A673 (cell line): Measurements from ENCODE around the gene TELO2. TPM values are rescaled to one million over a fixed set of nuclear protein-coding genes. Genes with fewer than 3 reads are reported as not detected.

Source experiments
- BruUV-seq: library from RNA; stranded (reverse); fragments of 400-500 nt; replicated peaks from 2 replicates; lab custom pipeline; 2021; lab: Mats Ljungman, UMichigan
- CTCF ChIA-PET: fragments of 300-600 bp; sonication (Branson Sonifier 250); formaldehyde crosslinking; loops from one replicate; lab custom pipeline; 2022; ENCODE audit warnings: antibody characterized with exemption; lab: Charles Lee
- POLR2A ChIA-PET: fragments of 300-600 bp; sonication (Branson Sonifier 250); formaldehyde crosslinking; loops from one replicate; lab custom pipeline; 2022; ENCODE audit warnings: antibody characterized with exemption; ENCODE audit not compliant: low non-redundant PET; lab: Charles Lee
- DNase-seq: peaks from one replicate; pipeline ENCODE4 v3.0.0-alpha.2; 2015; ENCODE audit warnings: low spot score
- H3K27ac ChIP-seq: fragments of 200-600 bp; sonication (generic); 2 replicates; pipeline ENCODE4 v1.5.1; 2016; ENCODE audit warnings: mixed run types, low read depth, mild to moderate bottlenecking, mixed read lengths, antibody characterized with exemption, low read length; ENCODE audit not compliant: poor library complexity, severe bottlenecking
- H3K27me3 ChIP-seq: fragments of 200-600 bp; sonication (generic); replicated peaks from 2 replicates; pipeline ENCODE4 v1.6.1; 2017; ENCODE audit warnings: mixed run types, low read depth, mild to moderate bottlenecking, mixed read lengths, antibody characterized with exemption, low read length; ENCODE audit not compliant: insufficient read depth, poor library complexity
- H3K36me3 ChIP-seq: fragments of 200-600 bp; sonication (generic); 2 replicates; pipeline ENCODE4 v1.6.1; 2016; ENCODE audit warnings: mixed run types, mild to moderate bottlenecking, mixed read lengths, antibody characterized with exemption, low read length; ENCODE audit not compliant: insufficient read depth, poor library complexity, severe bottlenecking
- H3K4me1 ChIP-seq: fragments of 200-600 bp; sonication (generic); 2 replicates; pipeline ENCODE4 v1.6.1; 2017; ENCODE audit warnings: mixed run types, mild to moderate bottlenecking, mixed read lengths, antibody characterized with exemption, low read length; ENCODE audit not compliant: insufficient read depth, poor library complexity, severe bottlenecking
- H3K4me3 ChIP-seq: fragments of 200-600 bp; sonication (generic); 2 replicates; pipeline ENCODE4 v1.5.1; 2016; ENCODE audit warnings: low read depth, mixed run types, mild to moderate bottlenecking, mixed read lengths, low read length; ENCODE audit not compliant: poor library complexity, severe bottlenecking
- H3K9me3 ChIP-seq: fragments of 200-600 bp; sonication (generic); 2 replicates; pipeline ENCODE4 v1.6.1; 2016; ENCODE audit warnings: mixed run types, low read depth, mild to moderate bottlenecking, mixed read lengths, antibody characterized with exemption, low read length; ENCODE audit not compliant: poor library complexity, severe bottlenecking
- EZH2 ChIP-seq: fragments of 200-600 bp; sonication (generic); IDR thresholded peaks from 2 replicates; pipeline ENCODE4 v1.6.1; 2017; ENCODE audit warnings: borderline replicate concordance, low read depth, mild to moderate bottlenecking, mixed read lengths, antibody characterized with exemption, low read length; ENCODE audit not compliant: poor library complexity, severe bottlenecking
- intact Hi-C: fragments of 100-400 bp; cut with micrococcal nuclease; formaldehyde crosslinking; loops from one replicate; pipeline ENCODE4 v1.10.0; 2022; ENCODE audit not compliant: unreplicated experiment
- total RNA-seq: library from RNA; stranded (reverse); gene quantifications from 2 replicates; pipeline ENCODE4 v1.2.3, GENCODE V29; 2021
- TF ChIP-seq, protein P1 (sequence below): fragments of 300-800, 200-600 bp; sonication (generic); conservative IDR thresholded peaks from 2 replicates; pipeline ENCODE4 v1.5.1; 2017; ENCODE audit warnings: low read depth, mild to moderate bottlenecking, antibody characterized with exemption, low read length, moderate library complexity, mixed read lengths

The TELO2 gene
- total RNA-seq, 1 experiment from 2014 or later = 67.0 TPM

DNA sequence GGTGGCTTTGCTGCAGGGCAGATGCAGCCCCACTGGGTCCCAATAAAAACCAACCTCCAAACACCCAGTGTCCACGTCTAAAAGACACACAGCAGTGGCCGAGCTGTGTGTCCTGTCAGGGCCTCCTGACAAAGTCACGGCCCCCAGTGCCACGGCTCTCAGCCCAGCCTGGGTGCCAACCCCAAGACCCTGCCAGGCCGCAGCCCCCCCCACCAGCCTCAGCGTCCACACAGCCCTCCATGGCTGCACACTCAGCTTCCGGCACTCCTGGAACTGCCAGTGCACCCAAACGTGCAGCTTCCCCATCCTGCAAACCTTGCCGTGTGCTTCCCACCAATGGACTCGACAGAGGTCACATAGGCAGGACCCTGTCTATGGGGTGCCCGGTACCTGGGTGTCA is 45.2 kb upstream of the TELO2 start:
- BruUV-seq = no TSS peak
- POLR2A ChIA-PET = no interaction called here
- no peaks in the 10 kb centered on the region for H3K27me3 ChIP-seq

DNA sequence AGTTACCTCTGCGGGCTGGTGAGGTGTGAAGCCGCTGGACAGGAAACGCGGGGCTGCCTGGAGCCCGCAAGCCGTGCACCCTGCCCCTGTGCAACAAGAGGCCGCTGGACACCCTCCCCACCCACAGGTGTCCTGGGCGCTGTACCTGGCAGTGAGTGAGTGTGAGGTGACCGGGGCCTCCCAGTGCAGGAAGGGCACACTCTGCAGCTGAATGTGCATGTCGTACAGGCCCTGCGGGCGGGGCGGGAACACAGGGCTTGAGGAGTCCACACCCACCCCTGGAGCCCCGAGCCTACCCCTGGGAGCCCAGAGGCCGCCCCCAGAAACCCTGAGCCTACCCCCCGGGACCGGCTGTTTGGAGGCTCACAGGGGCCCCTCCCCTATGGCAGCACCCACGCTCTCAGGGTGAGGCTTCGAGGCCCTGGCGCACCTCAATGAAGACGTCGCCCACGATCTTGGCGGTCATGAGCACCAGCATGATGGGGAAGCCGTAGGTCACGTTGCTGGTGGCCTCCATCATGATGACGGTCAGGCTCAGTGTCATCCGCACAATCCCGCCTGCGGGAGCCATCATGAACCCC is 44.5 kb upstream of the TELO2 start:
- TF ChIP-seq, protein P1, sequence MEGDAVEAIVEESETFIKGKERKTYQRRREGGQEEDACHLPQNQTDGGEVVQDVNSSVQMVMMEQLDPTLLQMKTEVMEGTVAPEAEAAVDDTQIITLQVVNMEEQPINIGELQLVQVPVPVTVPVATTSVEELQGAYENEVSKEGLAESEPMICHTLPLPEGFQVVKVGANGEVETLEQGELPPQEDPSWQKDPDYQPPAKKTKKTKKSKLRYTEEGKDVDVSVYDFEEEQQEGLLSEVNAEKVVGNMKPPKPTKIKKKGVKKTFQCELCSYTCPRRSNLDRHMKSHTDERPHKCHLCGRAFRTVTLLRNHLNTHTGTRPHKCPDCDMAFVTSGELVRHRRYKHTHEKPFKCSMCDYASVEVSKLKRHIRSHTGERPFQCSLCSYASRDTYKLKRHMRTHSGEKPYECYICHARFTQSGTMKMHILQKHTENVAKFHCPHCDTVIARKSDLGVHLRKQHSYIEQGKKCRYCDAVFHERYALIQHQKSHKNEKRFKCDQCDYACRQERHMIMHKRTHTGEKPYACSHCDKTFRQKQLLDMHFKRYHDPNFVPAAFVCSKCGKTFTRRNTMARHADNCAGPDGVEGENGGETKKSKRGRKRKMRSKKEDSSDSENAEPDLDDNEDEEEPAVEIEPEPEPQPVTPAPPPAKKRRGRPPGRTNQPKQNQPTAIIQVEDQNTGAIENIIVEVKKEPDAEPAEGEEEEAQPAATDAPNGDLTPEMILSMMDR = no peak
- TF ChIP-seq EZH2 = no peak
- ChIA-PET CTCF (no interaction called here), POLR2A (no interaction called here)
- Histone ChIP-seq H3K4me1 (no peaks in the 10 kb centered on the region), H3K4me3 (no peak overlapping the region), H3K9me3 (no peaks in the 10 kb centered on the region), H3K36me3 (peaks cover 6% of the 10 kb centered on the region), H3K27ac (no peak overlapping the region), H3K27me3 (no peaks in the 10 kb centered on the region)
- intact Hi-C loops = no loop called here
- no peak for DNase-seq
- no TSS peak for BruUV-seq

More for the DNA sequence above, 45.2 kb upstream of the TELO2 start:
- DNase-seq = no peak
- no peak for TF ChIP-seq EZH2
- TF ChIP-seq, protein P1 = no peak
- CTCF ChIA-PET = no interaction called here
- intact Hi-C loops = no loop called here
- Histone ChIP-seq H3K4me1 (no peaks in the 10 kb centered on the region), H3K27ac (no peak overlapping the region), H3K4me3 (no peak overlapping the region), H3K36me3 (peaks cover 6% of the 10 kb centered on the region), H3K9me3 (no peaks in the 10 kb centered on the region)

GRCh38 chr16:1449201-1449788 is 43.9 kb upstream of the TELO2 start:
- Histone ChIP-seq H3K27me3 (no peaks in the 10 kb centered on the region), H3K27ac (no peak overlapping the region), H3K36me3 (peaks cover 6% of the 10 kb centered on the region), H3K9me3 (no peaks in the 10 kb centered on the region), H3K4me1 (no peaks in the 10 kb centered on the region), H3K4me3 (no peak overlapping the region)
- intact Hi-C loops = no loop called here
- no peak for DNase-seq
- CTCF ChIA-PET = no interaction called here
- BruUV-seq = no TSS peak
- POLR2A ChIA-PET = no interaction called here
- TF ChIP-seq EZH2 = no peak
- TF ChIP-seq, protein P1 = no peak
